HFF-Myc (cell line): ENCODE measurements around the gene OPCML.

Source experiments
- DNase-seq: peaks from one replicate; pipeline ENCODE4 v3.0.0-alpha.2; 2011; ENCODE audit warnings: low read depth; ENCODE audit errors: extremely low read depth
- H3K4me3 ChIP-seq: replicated peaks from 2 replicates; pipeline ENCODE4 v1.5.1; 2011; ENCODE audit warnings: low read depth, mild to moderate bottlenecking, control low read depth, low read length
- TF ChIP-seq, protein P1 (sequence below): IDR thresholded peaks from 2 replicates; pipeline ENCODE4 v1.5.1; 2012; ENCODE audit warnings: mild to moderate bottlenecking, low read depth, low read length, control low read depth; ENCODE audit errors: missing control alignments

Gene OPCML

DNA sequence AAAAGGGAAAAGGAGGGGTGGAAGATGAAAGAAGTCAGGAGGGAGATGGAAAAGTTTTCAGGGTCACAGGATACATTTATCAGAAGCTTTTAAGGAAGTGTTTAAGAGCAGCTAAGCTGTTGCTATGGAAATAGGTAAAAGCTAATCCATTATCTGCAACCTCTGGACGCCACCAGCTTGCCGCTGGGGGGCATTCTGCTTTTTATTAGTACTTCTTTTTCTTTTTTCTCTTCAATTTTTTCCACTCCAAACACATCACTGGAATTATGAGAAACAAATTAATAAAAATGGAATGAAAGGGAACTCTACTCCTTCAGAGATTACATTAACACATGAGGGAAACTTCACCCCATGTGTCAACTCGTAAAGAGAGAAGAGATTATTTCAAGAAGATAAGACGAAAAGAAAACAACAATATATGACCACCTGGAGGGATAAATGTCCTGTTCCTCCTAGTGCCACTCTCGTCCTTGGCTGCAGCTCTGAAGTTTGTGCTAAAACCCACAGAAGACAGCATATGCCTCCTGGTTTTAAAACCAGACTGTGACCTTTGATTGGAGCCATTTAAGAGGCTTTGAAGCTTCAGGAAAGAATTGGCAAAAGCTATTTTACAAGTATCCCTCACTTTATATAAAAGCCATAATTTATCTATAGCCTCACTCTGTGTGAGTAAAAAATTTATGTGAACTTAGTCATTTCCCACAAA lies 972.8 kb downstream of the OPCML start:
- no peak for DNase-seq
- TF ChIP-seq, protein P1, sequence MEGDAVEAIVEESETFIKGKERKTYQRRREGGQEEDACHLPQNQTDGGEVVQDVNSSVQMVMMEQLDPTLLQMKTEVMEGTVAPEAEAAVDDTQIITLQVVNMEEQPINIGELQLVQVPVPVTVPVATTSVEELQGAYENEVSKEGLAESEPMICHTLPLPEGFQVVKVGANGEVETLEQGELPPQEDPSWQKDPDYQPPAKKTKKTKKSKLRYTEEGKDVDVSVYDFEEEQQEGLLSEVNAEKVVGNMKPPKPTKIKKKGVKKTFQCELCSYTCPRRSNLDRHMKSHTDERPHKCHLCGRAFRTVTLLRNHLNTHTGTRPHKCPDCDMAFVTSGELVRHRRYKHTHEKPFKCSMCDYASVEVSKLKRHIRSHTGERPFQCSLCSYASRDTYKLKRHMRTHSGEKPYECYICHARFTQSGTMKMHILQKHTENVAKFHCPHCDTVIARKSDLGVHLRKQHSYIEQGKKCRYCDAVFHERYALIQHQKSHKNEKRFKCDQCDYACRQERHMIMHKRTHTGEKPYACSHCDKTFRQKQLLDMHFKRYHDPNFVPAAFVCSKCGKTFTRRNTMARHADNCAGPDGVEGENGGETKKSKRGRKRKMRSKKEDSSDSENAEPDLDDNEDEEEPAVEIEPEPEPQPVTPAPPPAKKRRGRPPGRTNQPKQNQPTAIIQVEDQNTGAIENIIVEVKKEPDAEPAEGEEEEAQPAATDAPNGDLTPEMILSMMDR: no peak
- H3K4me3 ChIP-seq: no peak overlapping the region

DNA sequence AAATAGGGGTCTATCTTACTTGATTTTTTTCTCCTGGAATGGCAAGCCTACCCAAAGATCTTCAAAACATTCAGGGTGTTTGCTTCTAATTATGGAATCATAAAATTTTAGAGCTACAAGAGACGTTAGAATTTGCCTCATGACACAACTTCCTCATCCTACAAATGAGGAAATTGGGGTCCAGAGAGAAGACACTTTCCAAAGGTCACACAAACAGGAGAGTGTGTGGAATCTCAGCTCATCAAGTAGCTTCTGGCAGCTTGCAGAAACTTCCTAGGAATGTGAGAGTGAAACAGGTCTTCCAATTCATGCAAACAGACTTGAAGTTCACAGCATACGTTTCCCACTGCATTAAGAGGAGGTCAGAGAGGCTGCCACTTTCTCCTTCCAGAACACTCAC lies 976.0 kb downstream of the OPCML start:
- TF ChIP-seq, protein P1: no peak
- DNase-seq: no peak
- H3K4me3 ChIP-seq: no peak overlapping the region

DNA sequence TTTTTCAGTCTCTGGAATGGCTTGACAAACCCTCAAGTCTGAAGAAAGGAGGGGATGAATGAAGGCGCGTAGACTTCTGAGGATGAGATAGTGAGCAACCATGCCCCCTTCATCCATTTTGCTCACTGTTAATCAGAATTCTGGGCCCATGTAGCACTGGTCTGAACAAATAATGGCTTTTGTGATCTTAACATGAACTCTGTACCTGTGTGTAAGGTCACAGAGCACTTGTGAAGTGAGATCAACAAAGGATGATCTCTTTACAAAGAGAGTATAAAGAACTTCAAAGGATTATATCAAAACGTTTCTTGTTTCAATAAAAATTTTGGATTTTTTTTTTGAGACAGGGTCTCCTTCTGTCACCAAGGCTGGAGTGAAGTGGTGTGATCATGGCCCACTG lies 976.7 kb downstream of the OPCML start:
- DNase-seq: no peak

DNA sequence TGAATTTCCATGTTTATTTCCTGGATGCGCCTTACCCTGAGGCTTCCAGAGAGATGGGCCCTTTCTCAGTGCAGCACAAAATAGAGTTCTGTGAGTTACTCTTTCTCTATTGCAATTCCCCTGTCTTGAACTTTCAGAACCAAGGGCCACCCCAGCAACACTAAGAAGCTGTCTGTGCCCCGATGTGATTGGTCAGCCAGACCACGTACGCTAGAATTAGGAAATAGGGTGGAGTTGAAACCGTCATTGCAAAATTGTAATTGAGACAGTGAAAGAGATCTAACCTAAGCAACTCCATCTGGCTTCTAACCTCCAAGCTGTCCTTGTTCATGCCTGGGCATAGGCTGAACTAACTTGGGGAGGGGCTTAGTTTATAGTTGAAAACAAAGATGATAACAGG lies 981.3 kb downstream of the OPCML start:
- DNase-seq: no peak
- no peak overlapping the region for H3K4me3 ChIP-seq
- TF ChIP-seq, protein P1: no peak

More for the DNA sequence above, 976.7 kb downstream of the OPCML start:
- H3K4me3 ChIP-seq: no peak overlapping the region
- TF ChIP-seq, protein P1: no peak

DNA sequence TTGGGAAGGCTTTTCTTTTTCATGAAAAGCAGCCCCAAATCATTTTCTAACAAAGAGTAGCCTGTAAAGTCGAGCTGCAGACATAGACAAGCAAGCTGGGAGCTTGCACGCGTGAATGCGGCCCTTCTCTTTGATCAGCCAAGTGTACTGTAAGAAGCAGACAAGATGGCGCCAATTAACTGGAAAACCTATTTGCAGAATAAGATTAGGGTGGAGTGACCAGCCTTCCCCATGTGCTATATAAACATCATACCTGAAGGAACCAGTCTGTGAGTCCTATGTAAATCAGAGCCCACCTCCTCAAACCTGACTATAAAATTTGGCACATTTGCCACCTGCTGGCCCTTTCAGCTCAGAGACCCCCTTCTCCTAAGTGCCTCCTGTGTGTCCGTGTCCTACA lies 982.7 kb downstream of the OPCML start:
- no peak for DNase-seq
- H3K4me3 ChIP-seq: no peak overlapping the region
- TF ChIP-seq, protein P1: no peak

DNA sequence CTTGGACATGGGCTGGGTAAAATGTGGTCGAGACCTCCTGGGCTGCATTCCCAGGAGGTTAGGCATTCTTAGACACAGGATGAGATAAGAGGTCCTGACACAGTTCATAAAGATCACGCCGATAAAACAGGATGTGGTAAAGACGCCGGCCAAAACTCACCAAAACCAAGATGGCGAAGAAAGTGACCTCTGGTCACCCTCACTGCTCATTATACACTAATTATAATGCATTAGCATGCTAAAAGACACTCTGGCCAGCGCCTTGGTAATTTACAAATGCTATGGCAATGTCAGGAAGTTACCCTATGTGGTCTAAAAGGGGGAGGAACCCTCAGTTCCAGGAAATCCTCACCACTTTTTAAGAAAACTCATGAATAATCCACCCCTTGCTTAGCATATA lies 983.3 kb downstream of the OPCML start:
- DNase-seq: no peak
- TF ChIP-seq, protein P1: no peak
- H3K4me3 ChIP-seq: no peak overlapping the region

DNA sequence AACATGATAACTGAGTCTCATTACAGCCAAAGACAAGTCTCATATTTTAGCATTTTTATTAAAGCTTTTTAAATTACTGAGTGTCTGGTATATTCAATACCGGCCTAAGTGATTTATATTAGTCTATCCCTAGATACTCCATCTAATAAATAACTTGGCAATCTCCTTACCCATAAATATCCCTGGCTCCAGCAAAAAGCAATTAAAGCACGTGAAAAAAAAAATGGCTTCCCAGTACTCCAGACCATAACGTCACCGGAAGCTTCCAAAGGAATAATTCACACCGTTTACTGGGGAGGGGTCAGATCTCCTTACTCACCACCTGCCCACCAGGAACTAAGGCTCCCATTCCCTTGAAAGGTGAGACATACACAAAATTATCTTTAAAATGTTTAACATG lies 988.3 kb downstream of the OPCML start:
- TF ChIP-seq, protein P1: no peak
- no peak for DNase-seq
- H3K4me3 ChIP-seq: no peak overlapping the region
